ENCODE measurements around the gene RFPL1.

GRCh38 chr22:29483254-29483653, 44.9 kb downstream of the RFPL1 start:
- no peak for TF ChIP-seq POLR2A (IDR thresholded peaks at IDR 0.05)
- TF ChIP-seq CTCF (IDR thresholded peaks at IDR 0.05), result no peak
